Neuronal stem cell (in vitro differentiated cells): Measurements from ENCODE around the gene TTC28.
"Not testable (repeated sequence)": the region's sequence is repeated elsewhere in the genome, so short reads cannot be mapped to it uniquely, and the experiment has no call there.

ENCODE experiments used
- DNase-seq: peaks from one replicate; pipeline ENCODE4 v3.0.0-alpha.2; 2013; ENCODE audit warnings: low spot score
- H2AFZ ChIP-seq: one replicate; pipeline ENCODE4 v1.6.1; 2013; ENCODE audit warnings: mild to moderate bottlenecking, low read length, inconsistent platforms
- H2AK5ac ChIP-seq: 2 replicates; pipeline ENCODE4 v1.6.1; 2013; ENCODE audit warnings: low read depth, mild to moderate bottlenecking, inconsistent platforms, low read length, moderate library complexity, mixed read lengths
- H2BK120ac ChIP-seq: 2 replicates; pipeline ENCODE4 v1.6.1; 2013; ENCODE audit warnings: low read depth, mild to moderate bottlenecking, inconsistent platforms, low read length, moderate library complexity, mixed read lengths
- H2BK12ac ChIP-seq: one replicate; pipeline ENCODE4 v1.6.1; 2013; ENCODE audit warnings: low read length, inconsistent platforms
- H2BK15ac ChIP-seq: 2 replicates; pipeline ENCODE4 v1.6.1; 2013; ENCODE audit warnings: mild to moderate bottlenecking, low read length, inconsistent platforms, mixed read lengths
- H2BK5ac ChIP-seq: one replicate; pipeline ENCODE4 v1.6.1; 2013; ENCODE audit warnings: inconsistent platforms, mild to moderate bottlenecking, low read length, moderate library complexity
- H3K14ac ChIP-seq: one replicate; pipeline ENCODE4 v1.6.1; 2013; ENCODE audit warnings: low read length, inconsistent platforms
- H3K18ac ChIP-seq: 2 replicates; pipeline ENCODE4 v1.6.1; 2013; ENCODE audit warnings: low read length, inconsistent platforms
- H3K23ac ChIP-seq: 2 replicates; pipeline ENCODE4 v1.6.1; 2013; ENCODE audit warnings: low read depth, mild to moderate bottlenecking, mixed read lengths, low read length, inconsistent platforms; ENCODE audit not compliant: poor library complexity
- H3K27ac ChIP-seq: replicated peaks from 3 replicates; pipeline ENCODE4 v1.5.1; 2013; ENCODE audit warnings: low read length, inconsistent platforms
- H3K27me3 ChIP-seq, 3 experiments: 2 replicates each; pipeline ENCODE4 v1.6.1; 2013; ENCODE audit warnings: low read length in 3 of 3, mild to moderate bottlenecking in 2 of 3, inconsistent platforms in 1 of 3, low read depth in 1 of 3, mixed read lengths in 1 of 3, moderate library complexity in 1 of 3; ENCODE audit not compliant: control insufficient read depth in 3 of 3, insufficient read depth in 3 of 3
- H3K36me3 ChIP-seq, 2 donors: replicated peaks in 1 of 2; 2 replicates each; pipeline ENCODE4 v1.6.1; 2013; ENCODE audit warnings: low read length in 2 of 2; ENCODE audit not compliant: control insufficient read depth in 2 of 2, insufficient read depth in 2 of 2
- H3K4ac ChIP-seq: 2 replicates; pipeline ENCODE4 v1.6.1; 2013; ENCODE audit warnings: inconsistent platforms, mild to moderate bottlenecking, low read length, moderate library complexity
- H3K4me1 ChIP-seq, 2 donors: 1 replicate in 1 of 2; 2 replicates in 1 of 2; pipeline ENCODE4 v1.6.1; 2013; ENCODE audit warnings: low read length in 2 of 2, low read depth in 1 of 2; ENCODE audit not compliant: control insufficient read depth in 2 of 2, insufficient read depth in 1 of 2
- H3K4me2 ChIP-seq: one replicate; pipeline ENCODE4 v1.6.1; 2013; ENCODE audit warnings: mild to moderate bottlenecking, low read length, inconsistent platforms; ENCODE audit not compliant: insufficient read depth, poor library complexity, severe bottlenecking
- H3K4me3 ChIP-seq, 2 donors: 2 replicates each; pipeline ENCODE4 v1.5.1; 2013; ENCODE audit warnings: low read length in 2 of 2, mild to moderate bottlenecking in 2 of 2, inconsistent platforms in 1 of 2, moderate library complexity in 1 of 2
- H3K79me1 ChIP-seq: one replicate; pipeline ENCODE4 v1.6.1; 2013; ENCODE audit warnings: low read depth, mild to moderate bottlenecking, inconsistent platforms, low read length, moderate library complexity
- H3K9ac ChIP-seq: one replicate; pipeline ENCODE4 v1.6.1; 2013; ENCODE audit warnings: mild to moderate bottlenecking, low read depth, low read length, inconsistent platforms; ENCODE audit not compliant: poor library complexity
- H3K9me3 ChIP-seq, 2 donors: replicated peaks in 1 of 2; 2 replicates each; pipeline versions ENCODE3 to v1.6.1; 2013; ENCODE audit warnings: low read length in 2 of 2, mild to moderate bottlenecking in 2 of 2, inconsistent platforms in 1 of 2, low read depth in 1 of 2, mixed read lengths in 1 of 2, moderate library complexity in 1 of 2; ENCODE audit not compliant: control insufficient read depth in 2 of 2, insufficient read depth in 1 of 2
- H4K8ac ChIP-seq: one replicate; pipeline ENCODE4 v1.6.1; 2013; ENCODE audit warnings: low read depth, mild to moderate bottlenecking, inconsistent platforms, low read length, moderate library complexity
- H4K91ac ChIP-seq: one replicate; pipeline ENCODE4 v1.6.1; 2013; ENCODE audit warnings: low read length, low read depth, mild to moderate bottlenecking, inconsistent platforms; ENCODE audit not compliant: poor library complexity
- WGBS, 2 donors: extraction: QIAGEN DNeasy Blood & Tissue Kit; methylation state at CpG; one replicate each; pipeline ENCODE4 v1.1.7; 2013; ENCODE audit warnings: missing lambda C conversion rate in 2 of 2, mixed read lengths in 1 of 2; ENCODE audit not compliant: insufficient read length in 2 of 2, insufficient replicate concordance in 1 of 2; ENCODE audit errors: extremely low coverage in 2 of 2; 5-methylcytosine and 5-hydroxymethylcytosine counted together

The TTC28 gene

DNA sequence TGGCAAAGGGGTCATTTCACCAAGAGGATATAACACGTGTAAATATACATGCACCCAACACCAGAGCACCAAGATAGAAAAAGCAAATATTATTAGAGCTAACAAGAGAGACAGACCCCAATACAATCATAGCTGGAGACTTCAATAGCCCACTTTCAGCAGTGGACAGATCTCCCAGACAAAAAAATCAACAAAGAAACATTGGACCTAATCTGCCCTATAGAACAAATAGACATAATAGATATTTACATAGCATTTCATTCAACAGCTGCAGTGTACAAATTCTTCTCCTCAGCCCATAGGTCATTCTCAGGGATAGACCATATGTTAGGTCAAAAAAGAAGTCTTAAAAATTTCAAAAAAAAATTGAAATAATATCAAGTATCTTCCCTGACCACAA is 312.8 kb downstream of the TTC28 start:
- DNase-seq, result no peak
- Histone ChIP-seq H3K18ac (no peak overlapping the region), H4K8ac (no peak overlapping the region), H4K91ac (no peak overlapping the region), H2AFZ (no peak overlapping the region), H3K36me3 (no peaks in the 10 kb centered on the region), H2BK15ac (no peak overlapping the region), H3K27ac (no peak overlapping the region), H3K14ac (no peak overlapping the region), H3K9ac (no peak overlapping the region), H2BK12ac (no peak overlapping the region), H3K79me1 (peaks cover 2% of the 10 kb centered on the region), H2BK5ac (no peak overlapping the region), H3K4me2 (no peak overlapping the region), H2AK5ac (no peak overlapping the region), H3K23ac (no peak overlapping the region), H3K4me1 (peaks cover 0 to 2% of the 10 kb centered on the region in 2 donors), H3K27me3 (no peaks in the 10 kb centered on the region), H3K4me3 (no peak overlapping the region), H2BK120ac (no peak overlapping the region), H3K9me3 (peaks cover 3 to 27% of the 10 kb centered on the region in 2 donors), H3K4ac (no peak overlapping the region)
- WGBS, 2 donors, result no CpG with 5 or more reads among the region's 1 CpG

DNA sequence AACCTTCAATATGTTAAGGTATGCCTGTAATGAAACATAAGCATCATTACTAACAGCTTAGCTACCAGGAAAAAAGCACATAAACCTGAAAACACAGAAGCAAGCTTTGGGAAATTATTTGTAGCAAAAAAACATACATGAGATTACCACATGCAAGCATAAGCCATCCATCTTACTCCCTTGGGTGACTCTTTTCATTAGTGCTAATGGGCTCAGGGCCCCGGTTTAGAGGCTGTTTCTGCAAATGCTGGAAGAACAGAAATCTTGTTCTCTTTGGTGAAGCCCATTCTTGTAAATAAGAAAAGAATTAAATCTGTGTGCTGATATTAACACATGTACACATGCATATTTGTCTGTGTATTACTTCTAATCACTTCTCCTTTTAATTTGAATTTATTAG is 314.3 kb downstream of the TTC28 start:
- Histone ChIP-seq H3K23ac (no peak overlapping the region), H3K4ac (no peak overlapping the region), H3K4me1 (peaks cover 0 to 2% of the 10 kb centered on the region in 2 donors), H3K79me1 (peaks cover 2% of the 10 kb centered on the region), H2BK5ac (no peak overlapping the region), H3K27ac (no peak overlapping the region), H3K9me3 (peaks cover 3 to 29% of the 10 kb centered on the region in 2 donors), H2AK5ac (no peak overlapping the region), H4K91ac (no peak overlapping the region), H3K4me2 (no peak overlapping the region), H2BK15ac (no peak overlapping the region), H3K9ac (no peak overlapping the region), H2BK12ac (no peak overlapping the region), H3K14ac (no peak overlapping the region), H3K36me3 (no peaks in the 10 kb centered on the region), H3K27me3 (no peaks in the 10 kb centered on the region), H3K4me3 (no peak overlapping the region), H4K8ac (no peak overlapping the region), H2AFZ (no peak overlapping the region), H2BK120ac (no peak overlapping the region), H3K18ac (no peak overlapping the region)
- no CpG with 5 or more reads among the region's 1 CpG for WGBS, 2 donors
- no peak for DNase-seq

DNA sequence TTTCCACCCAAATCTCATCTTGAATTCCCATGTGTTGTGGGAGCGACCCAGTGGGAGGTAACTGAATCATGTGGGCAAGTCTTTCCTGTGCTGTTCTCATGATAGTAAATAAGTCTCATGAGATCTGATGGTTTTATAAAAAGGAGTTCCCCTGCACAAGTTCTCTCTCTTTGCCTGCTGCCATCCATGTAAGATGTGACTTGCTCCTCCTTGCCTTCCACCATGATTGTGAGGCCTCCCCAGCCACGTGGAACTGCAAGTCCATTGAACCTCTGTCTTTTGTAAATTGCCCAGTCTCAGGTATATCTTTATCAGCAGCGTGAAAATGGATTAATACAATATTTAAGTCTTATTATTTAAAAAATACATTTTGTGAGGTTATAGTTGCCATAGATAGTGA is 315.5 kb downstream of the TTC28 start:
- H3K23ac ChIP-seq, H2BK120ac ChIP-seq, H3K4me3 ChIP-seq, H3K9ac ChIP-seq, H3K4me1 ChIP-seq, H2BK12ac ChIP-seq, H3K18ac ChIP-seq, H3K4me2 ChIP-seq, H3K36me3 ChIP-seq, H3K27me3 ChIP-seq, H2AK5ac ChIP-seq, H3K27ac ChIP-seq, H2BK5ac ChIP-seq, H2BK15ac ChIP-seq, H4K8ac ChIP-seq, H2AFZ ChIP-seq, H4K91ac ChIP-seq, H3K14ac ChIP-seq, H3K4ac ChIP-seq, H3K79me1 ChIP-seq, DNase-seq: not testable (repeated sequence)
- WGBS, 2 donors, result no CpG with 5 or more reads among the region's 3 CpGs
- peaks cover 3 to 29% of the 10 kb centered on the region in 2 donors for H3K9me3 ChIP-seq

DNA sequence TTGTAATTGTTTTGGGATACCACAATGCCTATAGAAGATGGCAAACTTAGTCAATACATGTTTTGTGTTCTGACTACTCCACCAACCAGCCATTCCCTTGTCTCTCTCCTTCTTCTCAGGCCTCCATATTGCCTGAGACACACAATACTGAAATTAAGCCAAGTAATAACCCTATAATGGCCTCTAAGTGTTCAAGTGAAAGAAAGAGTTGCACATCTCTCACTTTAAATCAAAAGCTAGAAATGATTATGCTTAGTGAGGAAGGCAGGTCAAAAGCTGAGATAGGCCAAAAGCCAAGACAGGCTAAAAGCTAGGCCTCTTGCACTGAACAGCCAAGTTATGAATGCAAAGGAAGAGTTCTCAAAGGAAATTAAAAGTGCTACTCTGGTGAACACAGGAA is 318.7 kb downstream of the TTC28 start:
- Histone ChIP-seq H3K79me1 (peaks cover 2% of the 10 kb centered on the region), H3K4me1 (peaks cover 0 to 4% of the 10 kb centered on the region in 2 donors), H2AFZ (no peak overlapping the region), H3K36me3 (no peaks in the 10 kb centered on the region), H3K4me3 (no peak overlapping the region), H4K8ac (no peak overlapping the region), H3K18ac (no peak overlapping the region), H3K9ac (no peak overlapping the region), H2AK5ac (no peak overlapping the region), H3K14ac (no peak overlapping the region), H3K27ac (no peak overlapping the region), H4K91ac (no peak overlapping the region), H3K27me3 (no peaks in the 10 kb centered on the region), H3K4ac (no peak overlapping the region), H2BK120ac (no peak overlapping the region), H3K9me3 (peaks cover 4 to 29% of the 10 kb centered on the region in 2 donors), H2BK5ac (no peak overlapping the region), H2BK12ac (no peak overlapping the region), H3K23ac (no peak overlapping the region), H3K4me2 (no peak overlapping the region), H2BK15ac (no peak overlapping the region)
- DNase-seq, result no peak
